Measurements from ENCODE around the gene TMEM181. TPM values are rescaled to one million over a fixed set of nuclear protein-coding genes. Genes with fewer than 3 reads are reported as not detected.

The TMEM181 gene
- total and polyA plus RNA-seq, 2 of the 13 experiments (the other 11 are each of a cell fraction or from before 2014, with no cell fraction given) = 59.1 to 108 TPM

DNA sequence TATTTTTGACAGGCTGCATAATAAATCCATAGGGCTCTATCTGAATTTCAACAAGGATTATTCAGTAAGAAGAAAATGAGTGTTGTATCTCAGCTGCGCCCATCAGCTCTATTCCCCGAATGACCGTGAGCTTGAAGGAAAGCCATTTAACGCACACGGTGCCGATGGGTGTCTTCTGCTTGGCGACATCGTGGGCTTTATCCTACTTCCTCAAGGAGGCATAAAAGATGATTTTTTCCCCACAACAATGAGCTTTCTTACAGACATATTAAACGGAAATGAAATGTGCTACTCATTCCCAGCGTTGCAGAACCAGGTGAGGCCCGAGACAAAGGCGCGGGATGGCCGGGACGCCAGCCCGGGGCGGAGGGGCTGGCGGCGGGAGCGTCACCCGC, 83.9 kb downstream of the TMEM181 start:
- intact Hi-C loops (cut with micrococcal nuclease; ENCODE audit: unreplicated experiment) = loop anchor here (10.0 kb wide), 1 partner anchor 1121 kb away; the partner anchor contains the start of gene ACAT2
- CTCF ChIA-PET (ENCODE audit: low intra/inter-chr PET ratio, low total read pairs) = no interaction called here
- H3K27me3 ChIP-seq (ENCODE audit: control insufficient read depth in 1 of 2, insufficient read depth in 2 of 2, low read length in 2 of 2) = peaks cover 0 to 14% of the 10 kb centered on the region in 2 experiments; a peak in 1 of 5 replicates
- H3K4me3 ChIP-seq (replicated peaks in 1 of 3; ENCODE audit: insufficient read depth in 1 of 3, low read depth in 2 of 3, low read length in 3 of 3) = peak overlapping the region; percentile 79 to 96 (median 91)
- no peaks in the 10 kb centered on the region for H3K9me3 ChIP-seq (ENCODE audit: low read length)
- BruUV-seq (replicated peaks) = no TSS peak
- peaks cover 49% of the 10 kb centered on the region for H3K4me1 ChIP-seq (ENCODE audit: insufficient read depth, low read length)
- POLR2A ChIA-PET = interaction anchor here (0.7 to 1.9 kb wide), 5 partner anchors 9 to 175 kb away, joined by 3 to 10 read pairs (median 4); partner anchors contain the start of gene EZR
- H3K79me2 ChIP-seq (ENCODE audit: insufficient read depth, low read length) = peaks cover 20% of the 10 kb centered on the region
- H3K27ac ChIP-seq (ENCODE audit: extremely low read length, insufficient read depth, low read length) = peak overlapping the region; percentile 67
- H3K36me3 ChIP-seq (replicated peaks in 1 of 2; ENCODE audit: control insufficient read depth in 1 of 2, insufficient read depth in 2 of 2, low read length in 2 of 2) = no peaks in the 10 kb centered on the region
- H3K9ac ChIP-seq (ENCODE audit: insufficient read depth, low read depth, low read length) = peak overlapping the region; percentile 93
- in situ Hi-C loops (cut with HindIII; ENCODE audit: extremely low pct_ligation_motif_present, low pct_unique_long_range_greater_than_20kb) = no loop called here
- H4K20me1 ChIP-seq (ENCODE audit: insufficient read depth, low read length) = no peaks in the 10 kb centered on the region; the same call in 1 of the 2 replicates
- no peak for DNase-seq (ENCODE audit: low spot score)
- no peak overlapping the region for H2AFZ ChIP-seq (ENCODE audit: low read length)
- no peak for ATAC-seq
- no peak for FAIRE-seq
- peak overlapping the region; percentile 91 for H3K4me2 ChIP-seq (ENCODE audit: low read depth, low read length)
- 10% methylated on average over 10 of the region's 21 CpGs for WGBS (ENCODE audit: low lambda C conversion rate)
- TF ChIP-seq MZF1 (CRISPR knock-in tag; IDR thresholded peaks at IDR 0.05; ENCODE audit: borderline replicate concordance) = no peak
- TF ChIP-seq, protein P1, sequence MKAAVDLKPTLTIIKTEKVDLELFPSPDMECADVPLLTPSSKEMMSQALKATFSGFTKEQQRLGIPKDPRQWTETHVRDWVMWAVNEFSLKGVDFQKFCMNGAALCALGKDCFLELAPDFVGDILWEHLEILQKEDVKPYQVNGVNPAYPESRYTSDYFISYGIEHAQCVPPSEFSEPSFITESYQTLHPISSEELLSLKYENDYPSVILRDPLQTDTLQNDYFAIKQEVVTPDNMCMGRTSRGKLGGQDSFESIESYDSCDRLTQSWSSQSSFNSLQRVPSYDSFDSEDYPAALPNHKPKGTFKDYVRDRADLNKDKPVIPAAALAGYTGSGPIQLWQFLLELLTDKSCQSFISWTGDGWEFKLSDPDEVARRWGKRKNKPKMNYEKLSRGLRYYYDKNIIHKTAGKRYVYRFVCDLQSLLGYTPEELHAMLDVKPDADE (CRISPR knock-in tag; IDR thresholded peaks at IDR 0.05) = no peak
- TF ChIP-seq KLF9 (CRISPR knock-in tag; IDR thresholded peaks at IDR 0.05; ENCODE audit: low read depth) = no peak
- TF ChIP-seq, protein P2, sequence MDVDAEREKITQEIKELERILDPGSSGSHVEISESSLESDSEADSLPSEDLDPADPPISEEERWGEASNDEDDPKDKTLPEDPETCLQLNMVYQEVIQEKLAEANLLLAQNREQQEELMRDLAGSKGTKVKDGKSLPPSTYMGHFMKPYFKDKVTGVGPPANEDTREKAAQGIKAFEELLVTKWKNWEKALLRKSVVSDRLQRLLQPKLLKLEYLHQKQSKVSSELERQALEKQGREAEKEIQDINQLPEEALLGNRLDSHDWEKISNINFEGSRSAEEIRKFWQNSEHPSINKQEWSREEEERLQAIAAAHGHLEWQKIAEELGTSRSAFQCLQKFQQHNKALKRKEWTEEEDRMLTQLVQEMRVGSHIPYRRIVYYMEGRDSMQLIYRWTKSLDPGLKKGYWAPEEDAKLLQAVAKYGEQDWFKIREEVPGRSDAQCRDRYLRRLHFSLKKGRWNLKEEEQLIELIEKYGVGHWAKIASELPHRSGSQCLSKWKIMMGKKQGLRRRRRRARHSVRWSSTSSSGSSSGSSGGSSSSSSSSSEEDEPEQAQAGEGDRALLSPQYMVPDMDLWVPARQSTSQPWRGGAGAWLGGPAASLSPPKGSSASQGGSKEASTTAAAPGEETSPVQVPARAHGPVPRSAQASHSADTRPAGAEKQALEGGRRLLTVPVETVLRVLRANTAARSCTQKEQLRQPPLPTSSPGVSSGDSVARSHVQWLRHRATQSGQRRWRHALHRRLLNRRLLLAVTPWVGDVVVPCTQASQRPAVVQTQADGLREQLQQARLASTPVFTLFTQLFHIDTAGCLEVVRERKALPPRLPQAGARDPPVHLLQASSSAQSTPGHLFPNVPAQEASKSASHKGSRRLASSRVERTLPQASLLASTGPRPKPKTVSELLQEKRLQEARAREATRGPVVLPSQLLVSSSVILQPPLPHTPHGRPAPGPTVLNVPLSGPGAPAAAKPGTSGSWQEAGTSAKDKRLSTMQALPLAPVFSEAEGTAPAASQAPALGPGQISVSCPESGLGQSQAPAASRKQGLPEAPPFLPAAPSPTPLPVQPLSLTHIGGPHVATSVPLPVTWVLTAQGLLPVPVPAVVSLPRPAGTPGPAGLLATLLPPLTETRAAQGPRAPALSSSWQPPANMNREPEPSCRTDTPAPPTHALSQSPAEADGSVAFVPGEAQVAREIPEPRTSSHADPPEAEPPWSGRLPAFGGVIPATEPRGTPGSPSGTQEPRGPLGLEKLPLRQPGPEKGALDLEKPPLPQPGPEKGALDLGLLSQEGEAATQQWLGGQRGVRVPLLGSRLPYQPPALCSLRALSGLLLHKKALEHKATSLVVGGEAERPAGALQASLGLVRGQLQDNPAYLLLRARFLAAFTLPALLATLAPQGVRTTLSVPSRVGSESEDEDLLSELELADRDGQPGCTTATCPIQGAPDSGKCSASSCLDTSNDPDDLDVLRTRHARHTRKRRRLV (CRISPR knock-in tag; IDR thresholded peaks at IDR 0.05) = 0 out of 2 replicates have a peak, but pooled peaks have one; percentile 41
- no peak for TF ChIP-seq STAG1 (CRISPR knock-in tag; IDR thresholded peaks at IDR 0.05)
- no peak for TF ChIP-seq GTF2F1 (IDR thresholded peaks at IDR 0.05; ENCODE audit: low read length)
- TF ChIP-seq SIX4 (CRISPR knock-in tag; IDR thresholded peaks at IDR 0.05) = peak; percentile 8; the same call in 1 of the 2 replicates
- TF ChIP-seq ZBTB43 (CRISPR knock-in tag; conservative IDR thresholded peaks at IDR 0.05) = no peak
- TF ChIP-seq ELF4 (CRISPR knock-in tag; IDR thresholded peaks at IDR 0.05; ENCODE audit: borderline replicate concordance) = 0 out of 2 replicates have a peak, but pooled peaks have one; percentile 4
- TF ChIP-seq ZNF317 (CRISPR knock-in tag; IDR thresholded peaks at IDR 0.05) = no peak

Measured in HepG2 (cell line).